Esophagus muscularis mucosa (tissue), 3 donors: ENCODE results near the gene ZNF619.

Source experiments
- CTCF ChIP-seq, 3 experiments: fragments of 200-600 bp in 2 of 3; fragments of 450-650 bp in 1 of 3; sonication (generic) in 2 of 3; IDR thresholded peaks; one replicate each; pipeline ENCODE4 v1.5.1; 2017 to 2019; ENCODE audit warnings: antibody characterized with exemption in 3 of 3, mild to moderate bottlenecking in 2 of 3, moderate library complexity in 1 of 3
- POLR2A ChIP-seq: fragments of 450-650 bp; IDR thresholded peaks from one replicate; pipeline ENCODE4 v1.6.1; 2017; ENCODE audit warnings: antibody characterized with exemption, moderate library complexity, mild to moderate bottlenecking, low read depth

- TF ChIP-seq POLR2A (no peak), CTCF (IDR thresholded peaks at IDR 0.05) (no peak)
Observed at GRCh38 chr3:40455328-40455727, 21.6 kb upstream of the ZNF619 start.
